Progenitor cell of endocrine pancreas (in vitro differentiated cells): ENCODE data around the gene ID2. TPM values are rescaled to one million over a fixed set of nuclear protein-coding genes. Genes with fewer than 3 reads are reported as not detected.

Experiments
- DNase-seq: peaks from one replicate; pipeline ENCODE4 v3.0.0; 2021; ENCODE audit warnings: low spot score; ENCODE audit not compliant: unreplicated experiment
- H3K27ac Mint-ChIP-seq: 2 replicates; pipeline ENCODE4 v1.8.0; 2021; ENCODE audit warnings: mild to moderate bottlenecking, moderate library complexity, mixed read lengths
- H3K27me3 Mint-ChIP-seq: 2 replicates; pipeline ENCODE4 v1.8.0; 2021; ENCODE audit warnings: mixed read lengths
- H3K36me3 Mint-ChIP-seq: 2 replicates; pipeline ENCODE4 v1.8.0; 2022; ENCODE audit warnings: mixed read lengths; ENCODE audit not compliant: insufficient read depth
- H3K4me1 Mint-ChIP-seq: 2 replicates; pipeline ENCODE4 v1.8.0; 2021; ENCODE audit warnings: low read depth, mixed read lengths
- H3K4me3 Mint-ChIP-seq: 2 replicates; pipeline ENCODE4 v1.8.0; 2021; ENCODE audit warnings: low read depth, mild to moderate bottlenecking, moderate library complexity, mixed read lengths
- H3K9me3 Mint-ChIP-seq: 2 replicates; pipeline ENCODE4 v1.8.0; 2021; ENCODE audit warnings: low read depth, mixed read lengths
- CTCF ChIP-seq: fragments of 200-600 bp; sonication (generic); IDR thresholded peaks from one replicate; pipeline ENCODE4 v1.5.0; 2021; ENCODE audit warnings: antibody characterized with exemption, mild to moderate bottlenecking; ENCODE audit not compliant: unreplicated experiment
- total RNA-seq: library from RNA; stranded (reverse); gene quantifications from 2 replicates; pipeline ENCODE4 v1.2.1, GENCODE V29; 2021

The ID2 gene
- total RNA-seq, 1 donor from 2014 or later: 304 TPM

- no peak for DNase-seq
- no peaks in the 10 kb centered on the region for H3K36me3 Mint-ChIP-seq
- peaks cover 18% of the 10 kb centered on the region for H3K27me3 Mint-ChIP-seq
- no peak overlapping the region for H3K4me3 Mint-ChIP-seq
- no peak for TF ChIP-seq CTCF
- H3K9me3 Mint-ChIP-seq: no peaks in the 10 kb centered on the region
- H3K27ac Mint-ChIP-seq: no peak overlapping the region
- peaks cover 13% of the 10 kb centered on the region for H3K4me1 Mint-ChIP-seq
Measured at GRCh38 chr2:8663997-8664396, 17.9 kb upstream of the ID2 start.

DNA sequence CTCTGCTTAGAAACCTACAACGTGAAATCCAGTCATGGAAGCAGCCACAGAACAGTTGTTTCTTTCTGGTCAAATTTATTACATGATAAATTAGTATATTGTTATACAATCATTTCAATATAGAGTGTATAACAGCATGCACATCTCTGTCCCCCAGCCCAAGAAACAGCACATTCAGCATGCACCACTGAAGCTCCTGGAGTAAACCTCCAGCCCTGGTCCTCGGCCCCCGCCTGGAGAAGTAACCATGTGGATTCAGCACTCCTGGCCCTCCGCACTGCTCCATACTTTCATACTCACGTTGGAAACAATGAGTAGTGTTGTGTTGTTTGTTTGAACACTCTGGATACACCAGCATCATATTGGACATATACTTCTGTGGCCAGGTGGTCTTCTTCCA, 15.3 kb upstream of the ID2 start:
- no peak for DNase-seq
- Mint-ChIP-seq H3K4me1 (peaks cover 6% of the 10 kb centered on the region), H3K27ac (no peak overlapping the region), H3K9me3 (no peaks in the 10 kb centered on the region), H3K36me3 (no peaks in the 10 kb centered on the region), H3K4me3 (no peak overlapping the region), H3K27me3 (peaks cover 8% of the 10 kb centered on the region)
- TF ChIP-seq CTCF: no peak

DNA sequence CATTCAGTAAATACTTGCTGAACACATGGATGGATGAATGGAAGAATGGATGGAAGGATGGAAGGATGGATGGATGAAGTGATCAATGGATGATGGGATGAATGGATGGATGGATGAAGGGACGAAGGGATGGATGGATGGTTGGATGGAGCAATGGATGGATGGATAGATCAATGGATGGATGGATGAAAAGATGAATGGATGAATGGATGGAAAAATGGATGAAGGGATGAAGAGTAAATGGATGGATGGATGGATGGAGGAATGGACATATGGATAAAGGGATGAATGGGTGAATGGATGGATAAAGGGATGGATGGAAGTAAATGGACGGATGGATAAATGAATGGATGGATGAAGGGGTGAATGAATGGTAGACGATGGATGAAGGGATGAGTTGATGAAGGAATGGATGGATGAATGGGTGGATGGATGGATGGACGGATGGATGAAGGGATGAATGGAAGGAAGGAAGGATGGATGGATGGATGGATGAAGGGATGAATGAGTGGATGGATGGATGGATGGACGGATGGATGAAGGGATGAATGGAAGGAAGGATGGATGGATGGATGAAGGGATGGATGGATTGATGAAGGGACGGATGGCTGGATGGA, 13.9 kb upstream of the ID2 start:
- DNase-seq: no peak
- peaks cover 1% of the 10 kb centered on the region for H3K36me3 Mint-ChIP-seq
- TF ChIP-seq CTCF: no peak

GRCh38 chr2:8669157-8669817, 12.6 kb upstream of the ID2 start:
- Mint-ChIP-seq H3K27ac (no peak overlapping the region), H3K4me3 (no peak overlapping the region), H3K27me3 (no peaks in the 10 kb centered on the region), H3K4me1 (no peaks in the 10 kb centered on the region), H3K9me3 (peaks cover 7% of the 10 kb centered on the region), H3K36me3 (peaks cover 8% of the 10 kb centered on the region)
- DNase-seq: no peak
- no peak for TF ChIP-seq CTCF

More for the DNA sequence above, 13.9 kb upstream of the ID2 start:
- Mint-ChIP-seq H3K9me3 (no peaks in the 10 kb centered on the region), H3K4me3 (no peak overlapping the region), H3K27me3 (peaks cover 3% of the 10 kb centered on the region), H3K27ac (no peak overlapping the region), H3K4me1 (no peaks in the 10 kb centered on the region)

- H3K4me1 Mint-ChIP-seq: peaks cover 2% of the 10 kb centered on the region
- no peak for TF ChIP-seq CTCF
- peaks cover 11% of the 10 kb centered on the region for H3K36me3 Mint-ChIP-seq
- no peaks in the 10 kb centered on the region for H3K27me3 Mint-ChIP-seq
- H3K27ac Mint-ChIP-seq: no peak overlapping the region
- H3K9me3 Mint-ChIP-seq: peaks cover 11% of the 10 kb centered on the region
- no peak overlapping the region for H3K4me3 Mint-ChIP-seq
- no peak for DNase-seq
Measured at GRCh38 chr2:8670580-8670979, 11.3 kb upstream of the ID2 start.
